ENCODE results near the gene PCED1B.

DNA sequence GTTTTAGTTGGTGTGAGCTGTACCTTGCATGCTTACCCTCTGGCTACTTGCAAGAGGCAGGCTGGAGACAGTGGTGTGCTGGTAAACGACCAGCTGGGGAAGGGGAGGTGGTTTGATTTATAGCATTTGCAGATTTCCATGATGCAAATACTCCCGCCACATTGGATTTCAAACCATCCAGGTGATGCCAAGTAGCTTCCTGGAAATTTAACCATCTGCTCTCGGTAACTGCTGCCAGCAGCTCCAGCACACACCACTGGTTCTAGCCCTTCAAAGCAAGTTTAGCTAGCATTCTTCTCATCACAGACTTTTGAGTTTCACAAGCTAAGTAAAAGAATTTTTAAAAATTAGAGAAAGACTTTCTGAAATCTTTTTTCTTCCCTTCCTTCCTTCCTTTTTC, 104.8 kb downstream of the PCED1B start:
- TF ChIP-seq EZH2 (IDR thresholded peaks at IDR 0.05; ENCODE audit: borderline replicate concordance) (no peak), EZH2phosphoT487 (IDR thresholded peaks at IDR 0.05; ENCODE audit: low read depth, severe bottlenecking, unreplicated experiment) (no peak)
- TF ChIP-seq, protein P1, sequence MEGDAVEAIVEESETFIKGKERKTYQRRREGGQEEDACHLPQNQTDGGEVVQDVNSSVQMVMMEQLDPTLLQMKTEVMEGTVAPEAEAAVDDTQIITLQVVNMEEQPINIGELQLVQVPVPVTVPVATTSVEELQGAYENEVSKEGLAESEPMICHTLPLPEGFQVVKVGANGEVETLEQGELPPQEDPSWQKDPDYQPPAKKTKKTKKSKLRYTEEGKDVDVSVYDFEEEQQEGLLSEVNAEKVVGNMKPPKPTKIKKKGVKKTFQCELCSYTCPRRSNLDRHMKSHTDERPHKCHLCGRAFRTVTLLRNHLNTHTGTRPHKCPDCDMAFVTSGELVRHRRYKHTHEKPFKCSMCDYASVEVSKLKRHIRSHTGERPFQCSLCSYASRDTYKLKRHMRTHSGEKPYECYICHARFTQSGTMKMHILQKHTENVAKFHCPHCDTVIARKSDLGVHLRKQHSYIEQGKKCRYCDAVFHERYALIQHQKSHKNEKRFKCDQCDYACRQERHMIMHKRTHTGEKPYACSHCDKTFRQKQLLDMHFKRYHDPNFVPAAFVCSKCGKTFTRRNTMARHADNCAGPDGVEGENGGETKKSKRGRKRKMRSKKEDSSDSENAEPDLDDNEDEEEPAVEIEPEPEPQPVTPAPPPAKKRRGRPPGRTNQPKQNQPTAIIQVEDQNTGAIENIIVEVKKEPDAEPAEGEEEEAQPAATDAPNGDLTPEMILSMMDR (IDR thresholded peaks at IDR 0.05; ENCODE audit: poor library complexity): no peak
